Measurements from ENCODE around the gene CAMK2A.

CAMK2A gene

DNA sequence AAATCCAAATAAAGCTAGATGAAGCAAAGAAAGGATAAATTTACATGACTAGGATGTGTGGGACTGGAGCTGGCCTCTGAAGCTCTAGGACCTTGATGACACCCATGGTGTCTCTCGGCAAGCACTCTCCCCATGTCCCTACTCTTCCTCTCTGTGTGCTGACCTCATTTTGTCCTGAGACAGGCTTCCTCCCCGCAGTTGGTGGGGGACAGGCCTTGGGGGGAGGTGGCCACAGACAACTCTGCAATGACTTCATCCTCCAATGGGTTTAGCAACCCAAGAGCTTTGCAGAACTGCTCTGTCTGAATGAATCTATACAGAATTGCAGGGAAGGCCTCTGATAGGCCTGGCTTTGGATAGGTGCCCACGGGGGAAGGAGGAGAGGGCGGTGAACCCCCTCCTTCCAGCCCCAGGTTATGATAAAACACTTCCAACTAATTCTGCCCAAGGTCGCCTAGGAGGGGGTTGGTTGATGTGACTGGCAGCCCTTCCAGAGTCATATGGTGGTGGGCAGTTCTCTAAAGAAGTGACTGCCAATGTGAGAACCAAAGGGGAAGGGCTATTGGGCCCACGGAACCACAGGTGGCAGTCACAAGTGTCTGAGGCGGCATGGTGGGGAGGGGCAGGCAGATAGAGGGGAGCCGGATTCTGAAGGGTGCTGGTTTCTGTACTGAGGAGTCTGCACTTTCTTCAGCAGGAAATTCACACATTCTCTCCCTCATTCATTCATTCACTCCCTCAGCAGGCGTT, 93.7 kb downstream of the CAMK2A start:
- DNase-seq (ENCODE audit: insufficient read length, low spot score) (no peak), FAIRE-seq (no peak)
- TF ChIP-seq POLR2A (IDR thresholded peaks at IDR 0.05; ENCODE audit: low read depth, low read length) = no peak

DNA sequence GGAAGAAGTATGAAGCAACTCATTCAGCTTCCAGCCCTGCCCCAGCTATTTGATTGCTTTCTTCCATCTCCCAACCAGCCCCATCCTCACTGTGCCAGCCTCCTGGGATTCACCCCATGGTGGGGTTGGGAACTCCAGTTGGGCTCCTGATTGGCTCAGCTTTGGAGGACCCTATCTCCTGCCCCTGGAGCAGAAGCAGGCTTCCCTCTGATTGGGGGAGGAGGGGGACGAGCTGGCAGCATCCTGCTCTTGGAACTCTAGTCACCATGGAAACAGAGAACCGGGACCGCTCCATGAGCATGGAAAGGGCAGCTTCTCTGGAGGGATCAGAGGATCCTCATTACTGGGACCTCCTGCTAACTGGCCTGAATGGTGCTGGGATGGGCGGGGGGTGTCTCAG, 97.1 kb downstream of the CAMK2A start:
- no peak for FAIRE-seq
- no peak for TF ChIP-seq POLR2A (IDR thresholded peaks at IDR 0.05; ENCODE audit: low read depth, low read length)
- DNase-seq (ENCODE audit: insufficient read length, low spot score) = no peak

DNA sequence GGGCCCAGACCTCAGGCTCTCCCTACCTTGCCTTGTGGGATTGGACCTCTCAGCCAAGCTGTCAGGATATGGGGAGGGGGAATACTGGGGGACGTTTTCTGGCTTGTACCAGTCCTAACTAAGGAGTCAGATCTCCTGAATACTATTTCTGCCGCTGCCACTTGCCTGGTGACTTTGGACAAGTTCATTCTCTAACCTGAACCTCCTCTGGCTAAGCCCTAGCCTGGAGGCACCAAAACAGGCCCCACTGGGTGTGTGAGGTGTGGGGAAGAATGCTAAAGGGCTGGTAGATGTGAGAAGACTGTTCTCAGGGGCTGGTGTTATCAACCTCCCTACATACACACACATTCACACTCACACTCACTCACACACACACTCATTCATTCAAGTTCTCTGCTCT, 98.6 kb downstream of the CAMK2A start:
- no peak for TF ChIP-seq POLR2A (IDR thresholded peaks at IDR 0.05; ENCODE audit: low read depth, low read length)

DNA sequence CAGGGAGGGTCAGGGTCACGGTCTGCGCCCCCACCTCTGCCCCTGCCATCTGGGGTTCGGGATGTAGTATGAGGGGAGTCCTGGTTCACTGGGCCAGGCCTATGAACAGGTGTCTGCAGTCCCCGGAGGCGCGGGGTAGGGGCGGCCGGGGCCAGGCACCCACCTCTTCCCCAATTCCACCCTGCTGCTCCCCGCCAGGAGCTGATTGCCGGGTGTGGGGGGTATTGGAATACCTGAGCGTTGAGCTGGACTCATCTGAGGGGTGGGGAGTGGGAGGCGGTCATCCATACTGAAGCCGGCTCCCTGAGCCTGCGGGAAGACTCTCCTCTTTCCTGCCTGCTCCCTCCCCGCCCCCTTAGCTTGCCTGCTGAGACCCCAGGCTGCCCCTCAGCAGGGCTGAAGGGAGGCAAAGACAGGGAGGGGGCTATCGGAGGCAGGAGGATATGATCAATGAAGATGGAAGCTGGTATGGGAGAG, 99.0 kb downstream of the CAMK2A start:
- no peak for FAIRE-seq
- no peak for DNase-seq (ENCODE audit: insufficient read length, low spot score)
- no peak for TF ChIP-seq POLR2A (IDR thresholded peaks at IDR 0.05; ENCODE audit: low read depth, low read length)

More for the DNA sequence above, 98.6 kb downstream of the CAMK2A start:
- DNase-seq (ENCODE audit: insufficient read length, low spot score) (no peak), FAIRE-seq (no peak)

DNA sequence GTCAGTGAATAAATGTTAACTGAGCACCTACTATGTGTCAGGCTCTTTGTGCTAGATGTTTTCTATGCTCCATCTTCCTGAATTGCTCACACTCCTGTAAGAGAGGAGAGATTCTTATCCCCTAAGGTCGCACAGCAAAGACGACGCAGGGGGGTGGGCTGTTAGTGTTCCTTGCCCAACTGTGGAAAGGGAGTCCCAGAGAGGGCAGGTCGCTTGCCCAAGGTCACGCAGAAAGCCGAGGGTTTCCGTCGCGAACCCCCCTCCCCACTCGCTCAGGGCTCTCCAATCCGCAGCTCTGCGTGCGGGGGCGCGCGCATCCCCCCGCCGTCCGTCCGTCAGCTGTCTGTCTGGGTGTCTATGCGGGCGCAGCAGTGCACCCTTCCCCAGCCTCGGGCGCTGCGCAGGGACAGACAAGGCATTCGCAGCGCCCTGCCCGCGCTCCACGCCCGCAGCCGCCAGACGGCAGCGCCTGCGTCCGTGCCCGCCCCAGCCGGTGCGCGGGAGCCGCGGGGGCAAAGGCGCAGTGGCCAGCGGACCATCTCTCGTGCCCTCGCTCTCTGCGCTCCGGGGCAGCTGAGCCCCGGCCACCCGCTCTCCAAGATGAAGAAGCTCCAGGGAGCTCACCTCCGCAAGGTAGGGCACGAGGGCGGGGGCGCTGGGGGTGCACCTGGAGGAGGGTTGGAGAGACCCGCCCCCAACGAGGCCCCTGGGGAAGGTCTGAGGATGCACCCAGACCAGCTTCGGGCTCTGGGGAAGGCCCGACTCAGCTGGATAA, 99.7 kb downstream of the CAMK2A start, which contains the start of gene SLC6A7:
Gene SLC6A7 (plus strand): TSS at position 335 of the 775 bp plus-strand sequence. CDS start 266 bp downstream, at position 601.
- no peak for FAIRE-seq

DNA sequence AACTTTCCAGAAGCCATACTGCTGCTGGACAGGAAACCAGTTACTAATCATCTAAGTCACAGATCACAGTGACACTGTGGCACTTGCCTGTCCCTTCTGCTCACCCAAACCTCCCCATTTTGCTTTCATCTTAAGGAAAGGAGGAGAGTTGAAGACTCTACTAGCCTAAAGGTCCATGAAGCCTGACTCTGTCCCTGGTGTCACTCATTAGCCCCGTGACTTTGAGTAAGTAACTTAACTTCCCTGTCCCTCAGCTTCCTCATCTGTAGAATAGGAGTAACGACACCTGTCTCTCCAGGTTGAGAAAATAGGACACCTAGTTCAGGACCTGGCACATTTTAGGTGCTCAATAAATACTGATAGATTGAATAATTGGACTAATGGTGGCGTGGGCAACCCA, 100.2 kb downstream of the CAMK2A start:
- no peak for DNase-seq (ENCODE audit: insufficient read length, low spot score)
- no peak for TF ChIP-seq POLR2A (IDR thresholded peaks at IDR 0.05; ENCODE audit: low read depth, low read length)
- no peak for FAIRE-seq

More for the DNA sequence above, 99.7 kb downstream of the CAMK2A start, which contains the start of gene SLC6A7:
- DNase-seq (ENCODE audit: insufficient read length, low spot score) = no peak
- TF ChIP-seq POLR2A (IDR thresholded peaks at IDR 0.05; ENCODE audit: low read depth, low read length) = no peak

DNA sequence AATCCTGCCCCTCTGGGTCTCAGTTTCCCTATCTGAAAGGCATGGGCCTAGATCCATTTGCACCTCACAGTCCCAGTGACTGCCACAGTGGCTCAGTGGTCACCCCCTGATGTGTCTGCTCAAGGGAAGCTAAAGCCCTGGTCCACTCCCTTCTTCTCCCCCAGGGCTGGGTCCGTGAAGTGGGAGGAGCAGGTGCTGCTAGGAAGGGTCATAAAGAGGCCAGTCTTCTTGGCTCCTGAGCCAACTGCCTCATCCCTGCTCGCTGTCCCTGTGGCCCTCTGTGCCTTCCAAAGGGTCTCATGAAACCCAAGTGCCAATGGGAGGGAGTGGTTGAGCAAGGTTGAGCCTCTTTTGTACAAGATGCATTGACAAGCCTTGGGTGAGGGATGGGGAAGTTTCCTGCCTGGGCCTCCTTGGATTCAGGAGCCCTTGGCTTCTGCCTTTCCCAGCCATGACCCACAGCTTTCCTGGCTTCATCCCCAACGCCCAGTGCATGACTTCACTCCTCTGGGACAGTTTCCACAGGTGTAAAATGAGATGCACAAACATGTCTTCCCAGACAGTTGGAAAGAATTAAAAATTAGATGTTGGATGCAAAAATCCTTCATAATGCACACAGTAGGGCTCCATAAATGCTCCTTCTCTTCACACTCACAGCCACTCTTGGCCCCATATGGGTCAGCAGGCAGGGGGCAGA, 101.3 kb downstream of the CAMK2A start:
- no peak for DNase-seq (ENCODE audit: insufficient read length, low spot score)
- TF ChIP-seq POLR2A (IDR thresholded peaks at IDR 0.05; ENCODE audit: low read depth, low read length) = no peak
- no peak for FAIRE-seq

DNA sequence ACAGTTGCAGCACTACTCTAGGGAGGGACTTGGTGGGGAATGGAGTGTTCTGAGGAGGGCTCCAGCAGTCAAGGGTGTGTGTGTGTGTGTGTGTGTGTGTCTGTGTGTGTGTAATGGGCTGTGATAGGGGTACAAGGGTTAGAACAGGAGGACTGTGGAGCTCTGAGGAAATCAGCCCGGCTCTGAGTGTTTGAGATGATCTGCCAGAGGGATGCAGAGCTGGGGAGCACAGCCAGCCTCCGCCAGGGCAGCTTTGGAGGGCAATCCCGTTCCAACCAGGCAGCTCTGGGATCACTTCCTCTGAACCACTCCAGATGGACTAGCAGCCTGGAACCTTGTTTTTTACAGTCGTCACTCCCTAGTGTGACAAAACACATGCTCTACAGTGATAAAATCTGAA, 102.7 kb downstream of the CAMK2A start:
- TF ChIP-seq POLR2A (IDR thresholded peaks at IDR 0.05; ENCODE audit: low read depth, low read length) = no peak
- FAIRE-seq (no peak), DNase-seq (ENCODE audit: insufficient read length, low spot score) (no peak)

DNA sequence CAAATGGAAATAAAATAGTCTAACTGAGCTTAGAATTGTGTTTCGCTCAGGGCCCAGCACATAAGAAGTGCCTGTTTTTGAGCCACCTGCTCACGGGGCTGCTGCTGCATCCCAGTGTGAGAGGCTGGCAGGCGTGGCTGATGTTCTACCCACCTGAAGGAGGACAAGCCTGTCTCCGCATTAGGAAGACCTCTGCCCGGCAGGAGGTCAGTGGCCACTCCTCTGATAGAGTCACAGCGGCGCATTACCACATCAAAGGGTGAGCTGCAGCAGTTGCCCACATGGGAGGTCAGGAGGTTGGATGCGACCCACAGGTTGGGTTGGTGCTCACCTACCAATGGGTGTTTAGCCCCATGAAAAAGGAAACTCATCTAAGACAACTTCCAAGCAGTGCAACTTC, 103.4 kb downstream of the CAMK2A start:
- no peak for FAIRE-seq
- TF ChIP-seq POLR2A (IDR thresholded peaks at IDR 0.05; ENCODE audit: low read depth, low read length) = no peak
- no peak for DNase-seq (ENCODE audit: insufficient read length, low spot score)

DNA sequence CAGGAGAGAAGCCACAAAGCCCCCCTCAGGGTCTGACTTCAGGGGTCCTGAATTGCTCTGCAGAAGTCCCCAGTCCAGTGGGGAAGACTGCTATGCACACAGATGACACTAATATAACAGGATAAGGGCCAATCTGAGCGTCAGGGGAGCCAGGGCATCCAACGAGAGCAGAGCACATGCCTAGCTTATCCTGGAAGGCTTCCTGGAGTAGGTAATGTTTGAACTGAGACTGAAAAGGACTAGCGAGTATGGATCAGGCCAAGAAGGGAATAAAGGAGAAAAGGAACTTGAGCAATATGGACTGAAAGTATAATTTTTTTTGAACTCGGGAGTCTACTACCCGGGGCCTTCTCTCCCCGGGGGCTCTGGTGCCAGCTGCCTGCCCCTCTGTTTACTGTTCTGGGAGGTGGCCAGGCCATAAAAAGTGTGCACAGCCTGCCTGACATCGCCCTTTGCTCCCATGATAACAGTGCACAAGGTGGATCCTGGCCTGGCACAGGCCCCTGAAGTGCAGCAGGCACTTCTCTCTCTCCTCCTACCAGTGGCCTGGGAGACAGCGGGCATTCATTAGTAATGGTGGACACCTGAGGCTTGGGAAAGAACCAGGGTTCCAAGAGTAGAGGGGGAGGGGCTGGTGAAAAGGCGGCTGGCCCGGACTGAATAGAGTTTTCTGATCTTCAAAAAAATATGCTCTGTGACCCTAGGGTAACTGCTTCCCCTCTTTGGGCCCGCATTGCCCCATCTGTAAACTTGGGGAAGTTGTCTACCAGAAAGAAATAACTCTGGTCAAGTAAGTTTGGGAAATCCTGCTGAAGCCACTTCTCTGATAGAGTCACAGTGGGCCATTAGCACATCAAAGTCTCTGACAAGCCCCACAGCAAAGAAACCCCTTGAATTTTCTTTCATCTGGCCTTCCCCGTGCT, 104.3 kb downstream of the CAMK2A start:
- FAIRE-seq = no peak
- no peak for DNase-seq (ENCODE audit: insufficient read length, low spot score)
- no peak for TF ChIP-seq POLR2A (IDR thresholded peaks at IDR 0.05; ENCODE audit: low read depth, low read length)

DNA sequence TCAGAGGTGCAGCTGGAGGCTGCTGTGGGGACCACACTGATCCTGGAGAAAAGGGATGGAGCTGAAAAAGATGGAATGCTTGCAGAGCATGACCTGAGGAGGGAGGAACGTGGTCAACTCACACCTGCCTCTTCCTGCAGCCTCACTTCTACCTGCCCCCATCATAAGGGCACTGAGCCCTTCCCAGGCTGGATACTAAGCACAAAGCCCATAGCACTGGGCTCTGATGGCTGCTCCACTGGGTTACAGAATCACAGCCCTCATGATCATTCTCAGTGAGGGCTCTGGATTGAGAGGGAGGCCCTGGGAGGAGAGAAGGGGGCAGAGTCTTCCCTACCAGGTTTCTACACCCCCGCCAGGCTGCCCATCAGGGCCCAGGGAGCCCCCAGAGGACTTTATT, 105.6 kb downstream of the CAMK2A start:
- FAIRE-seq (no peak), DNase-seq (ENCODE audit: insufficient read length, low spot score) (no peak)
- no peak for TF ChIP-seq POLR2A (IDR thresholded peaks at IDR 0.05; ENCODE audit: low read depth, low read length)

DNA sequence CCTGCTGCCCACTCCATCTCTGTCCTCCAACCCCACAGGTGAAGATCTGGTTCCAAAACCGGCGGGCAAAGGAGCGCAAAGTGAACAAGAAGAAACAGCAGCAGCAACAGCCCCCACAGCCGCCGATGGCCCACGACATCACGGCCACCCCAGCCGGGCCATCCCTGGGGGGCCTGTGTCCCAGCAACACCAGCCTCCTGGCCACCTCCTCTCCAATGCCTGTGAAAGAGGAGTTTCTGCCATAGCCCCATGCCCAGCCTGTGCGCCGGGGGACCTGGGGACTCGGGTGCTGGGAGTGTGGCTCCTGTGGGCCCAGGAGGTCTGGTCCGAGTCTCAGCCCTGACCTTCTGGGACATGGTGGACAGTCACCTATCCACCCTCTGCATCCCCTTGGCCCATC, 106.1 kb downstream of the CAMK2A start:
- no peak for DNase-seq (ENCODE audit: insufficient read length, low spot score)
- FAIRE-seq = no peak
- TF ChIP-seq POLR2A (IDR thresholded peaks at IDR 0.05; ENCODE audit: low read depth, low read length) = no peak

DNA sequence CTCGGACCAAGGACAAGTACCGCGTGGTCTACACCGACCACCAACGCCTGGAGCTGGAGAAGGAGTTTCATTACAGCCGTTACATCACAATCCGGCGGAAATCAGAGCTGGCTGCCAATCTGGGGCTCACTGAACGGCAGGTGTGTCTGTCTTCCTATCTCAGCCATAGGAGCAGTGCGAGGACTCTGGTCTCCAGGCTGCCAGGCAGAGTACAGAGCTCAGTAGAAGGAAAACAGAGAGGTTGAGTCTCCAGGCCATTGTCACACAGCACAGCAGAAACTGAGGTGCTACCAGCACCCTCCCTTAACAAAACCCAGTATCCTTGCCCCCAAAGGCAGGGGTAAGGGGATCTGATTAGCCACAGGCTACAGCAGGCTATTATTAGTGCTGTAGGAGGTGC, 106.8 kb downstream of the CAMK2A start:
- no peak for FAIRE-seq
- TF ChIP-seq POLR2A (IDR thresholded peaks at IDR 0.05; ENCODE audit: low read depth, low read length) = no peak
- no peak for DNase-seq (ENCODE audit: insufficient read length, low spot score)
